Osteoblast (primary cell): Measurements from ENCODE around the gene TMEM165. TPM values are rescaled to one million over a fixed set of nuclear protein-coding genes. Genes with fewer than 3 reads are reported as not detected.

Experiments
- DNase-seq: peaks from one replicate; pipeline ENCODE4 v3.0.0; 2011; ENCODE audit warnings: low spot score, mixed read lengths; ENCODE audit not compliant: insufficient read length; ENCODE audit errors: missing footprints
- H2AFZ ChIP-seq: 2 replicates; pipeline ENCODE4 v1.6.0; 2011; ENCODE audit warnings: mild to moderate bottlenecking, low read length
- H3K27ac ChIP-seq: 2 replicates; pipeline ENCODE4 v1.5.1; 2011; ENCODE audit warnings: mild to moderate bottlenecking, low read depth, low read length, moderate library complexity
- H3K27me3 ChIP-seq: 2 replicates; pipeline ENCODE4 v1.6.0; 2012; ENCODE audit warnings: mild to moderate bottlenecking, control low read depth, inconsistent platforms, low read length, moderate library complexity; ENCODE audit not compliant: insufficient read depth
- H3K36me3 ChIP-seq: 2 replicates; pipeline ENCODE4 v1.5.1; 2011; ENCODE audit warnings: mild to moderate bottlenecking, low read length, control low read depth, moderate library complexity; ENCODE audit not compliant: insufficient read depth
- H3K4me1 ChIP-seq: 2 replicates; pipeline ENCODE4 v1.5.1; 2011; ENCODE audit warnings: mild to moderate bottlenecking, low read length, control low read depth, moderate library complexity; ENCODE audit not compliant: insufficient read depth
- H3K4me2 ChIP-seq: 2 replicates; pipeline ENCODE4 v1.6.0; 2011; ENCODE audit warnings: mild to moderate bottlenecking, low read length; ENCODE audit not compliant: insufficient read depth
- H3K4me3 ChIP-seq: fragments of 200-600 bp; sonication (generic); 3 replicates; pipeline ENCODE4 v1.5.1; 2012; ENCODE audit warnings: mild to moderate bottlenecking, low read length, inconsistent platforms; ENCODE audit not compliant: insufficient read depth
- H3K79me2 ChIP-seq: 2 replicates; pipeline ENCODE4 v1.6.0; 2012; ENCODE audit warnings: mild to moderate bottlenecking, low read length, control low read depth, inconsistent platforms; ENCODE audit not compliant: insufficient read depth
- H3K9me3 ChIP-seq: 2 replicates; pipeline ENCODE4 v1.5.1; 2011; ENCODE audit warnings: low read depth, low read length, control low read depth
- H4K20me1 ChIP-seq: 2 replicates; pipeline ENCODE4 v1.6.0; 2012; ENCODE audit warnings: mild to moderate bottlenecking, low read length, control low read depth; ENCODE audit not compliant: insufficient read depth
- CTCF ChIP-seq: IDR thresholded peaks from 2 replicates; pipeline ENCODE4 v1.5.1; 2011; ENCODE audit warnings: mild to moderate bottlenecking, low read depth, low read length, moderate library complexity; ENCODE audit errors: extremely low read depth
- total RNA-seq: library from RNA; depleted of rRNA; stranded (reverse); fragments of >200 nt; gene quantifications from 2 replicates; pipeline ENCODE4 v1.2.3, GENCODE V29; 2012

The TMEM165 gene
- total RNA-seq, 1 donor: 151 TPM

GRCh38 chr4:55366621-55367020 lies 29.1 kb upstream of the TMEM165 start:
- no peak overlapping the region for H3K4me3 ChIP-seq
- no peak for TF ChIP-seq CTCF
- H3K9me3 ChIP-seq: no peaks in the 10 kb centered on the region
- H2AFZ ChIP-seq: no peak overlapping the region
- no peaks in the 10 kb centered on the region for H3K4me1 ChIP-seq
- no peaks in the 10 kb centered on the region for H3K79me2 ChIP-seq
- H3K27me3 ChIP-seq: no peaks in the 10 kb centered on the region
- no peak for DNase-seq
- no peak overlapping the region for H3K4me2 ChIP-seq
- H3K27ac ChIP-seq: no peak overlapping the region
- no peaks in the 10 kb centered on the region for H4K20me1 ChIP-seq
- H3K36me3 ChIP-seq: no peaks in the 10 kb centered on the region

GRCh38 chr4:55367084-55367722 lies 28.6 kb upstream of the TMEM165 start:
- Histone ChIP-seq H4K20me1 (no peaks in the 10 kb centered on the region), H3K9me3 (no peaks in the 10 kb centered on the region), H3K4me3 (no peak overlapping the region), H3K79me2 (no peaks in the 10 kb centered on the region), H3K4me2 (no peak overlapping the region), H2AFZ (no peak overlapping the region), H3K27ac (no peak overlapping the region), H3K27me3 (no peaks in the 10 kb centered on the region), H3K36me3 (no peaks in the 10 kb centered on the region), H3K4me1 (no peaks in the 10 kb centered on the region)
- DNase-seq: no peak
- TF ChIP-seq CTCF: no peak

GRCh38 chr4:55369968-55370367 lies 25.8 kb upstream of the TMEM165 start:
- no peak overlapping the region for H3K4me3 ChIP-seq
- DNase-seq: no peak
- H3K4me2 ChIP-seq: no peak overlapping the region
- H3K27me3 ChIP-seq: no peaks in the 10 kb centered on the region
- H3K79me2 ChIP-seq: no peaks in the 10 kb centered on the region
- no peaks in the 10 kb centered on the region for H3K4me1 ChIP-seq
- TF ChIP-seq CTCF: no peak
- H2AFZ ChIP-seq: no peak overlapping the region
- H3K36me3 ChIP-seq: no peaks in the 10 kb centered on the region
- H4K20me1 ChIP-seq: no peaks in the 10 kb centered on the region
- no peaks in the 10 kb centered on the region for H3K9me3 ChIP-seq
- H3K27ac ChIP-seq: no peak overlapping the region

- H3K27me3 ChIP-seq: no peaks in the 10 kb centered on the region
- TF ChIP-seq CTCF: no peak
- no peaks in the 10 kb centered on the region for H3K36me3 ChIP-seq
- H3K4me2 ChIP-seq: no peak overlapping the region
- H3K4me3 ChIP-seq: no peak overlapping the region
- no peaks in the 10 kb centered on the region for H4K20me1 ChIP-seq
- DNase-seq: no peak
- no peaks in the 10 kb centered on the region for H3K4me1 ChIP-seq
- peak overlapping the region; percentile 63 for H3K27ac ChIP-seq
- no peaks in the 10 kb centered on the region for H3K79me2 ChIP-seq
- H2AFZ ChIP-seq: no peak overlapping the region
- H3K9me3 ChIP-seq: no peaks in the 10 kb centered on the region
Observed at GRCh38 chr4:55372259-55372658, 23.5 kb upstream of the TMEM165 start.
